HG02763 (cell line): Measurements from ENCODE around the gene GLT1D1.
"Not testable (repeated sequence)": the region's sequence is repeated elsewhere in the genome, so short reads cannot be mapped to it uniquely, and the experiment has no call there.

Experiments used
- ATAC-seq: cut with Tn5 transposase; IDR thresholded peaks from one replicate; pipeline ENCODE4 v1.9.1; 2021; ENCODE audit warnings: mild to moderate bottlenecking, moderate library complexity; ENCODE audit not compliant: unreplicated experiment

The GLT1D1 gene

GRCh38 chr12:128852885-128853599, at the start of gene GLT1D1:
TSS of gene GLT1D1 (plus strand) at chr12:128853478. CDS start at chr12:128853582, 104 bp downstream.
- no peak for ATAC-seq

GRCh38 chr12:128803788-128804187, 49.5 kb upstream of the GLT1D1 start:
- ATAC-seq: no peak

DNA sequence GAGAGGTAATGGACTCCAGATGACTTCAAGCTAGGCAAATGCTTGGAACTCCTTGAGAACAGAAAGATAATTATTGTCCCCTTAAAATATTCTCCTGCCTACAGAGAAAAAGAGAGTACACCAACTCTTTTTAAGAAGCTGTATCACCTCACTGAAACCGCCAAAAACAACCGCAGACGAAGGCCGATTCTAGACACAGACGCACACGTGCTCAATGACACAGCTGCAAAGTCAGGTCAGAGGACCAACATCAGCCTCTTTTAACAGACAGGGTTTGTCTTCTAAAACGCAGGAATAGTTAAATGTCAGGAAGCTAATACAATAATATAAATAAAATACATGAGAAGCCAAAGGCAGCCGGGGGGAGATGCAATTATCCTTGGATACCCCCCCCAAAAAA, 48.5 kb upstream of the GLT1D1 start:
- no peak for ATAC-seq

DNA sequence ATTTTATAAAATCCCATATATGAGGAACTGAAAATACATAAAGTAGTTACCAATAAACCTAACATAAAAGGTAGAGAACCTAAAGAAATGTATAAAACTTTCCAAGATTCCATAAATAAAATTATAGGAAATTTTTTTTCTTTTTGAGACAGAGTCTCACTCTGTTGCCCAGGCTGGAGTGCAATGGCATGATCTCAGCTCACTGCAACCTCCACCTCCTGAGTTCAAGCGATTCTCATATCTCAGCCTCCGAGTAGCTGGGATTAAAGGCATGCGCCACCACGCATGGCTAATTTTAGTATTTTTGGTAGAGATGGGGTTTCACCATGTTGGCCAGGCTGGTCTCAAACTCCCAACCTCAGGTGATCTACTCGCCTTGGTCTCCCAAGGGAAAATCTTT, 47.9 kb upstream of the GLT1D1 start:
- not testable (repeated sequence) for ATAC-seq

DNA sequence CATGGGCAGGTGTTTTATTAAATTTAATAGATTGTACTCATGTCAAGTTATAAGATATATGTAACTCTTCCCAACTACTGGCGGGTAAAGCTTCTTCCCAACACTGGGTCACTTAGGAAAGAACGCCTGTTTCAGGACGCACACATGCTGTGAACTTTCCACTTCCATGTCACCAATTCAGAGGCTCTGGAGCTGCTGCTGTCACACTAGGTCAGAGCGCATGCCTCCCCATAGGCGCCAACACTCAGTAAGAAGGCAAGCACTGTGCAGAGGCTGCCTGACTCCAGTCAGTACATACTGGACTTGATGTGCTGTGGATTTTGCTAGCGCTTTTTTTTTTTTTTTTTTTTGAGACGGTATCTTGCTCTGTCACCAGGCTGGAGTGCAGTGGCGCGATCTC, 46.7 kb upstream of the GLT1D1 start:
- ATAC-seq: no peak

DNA sequence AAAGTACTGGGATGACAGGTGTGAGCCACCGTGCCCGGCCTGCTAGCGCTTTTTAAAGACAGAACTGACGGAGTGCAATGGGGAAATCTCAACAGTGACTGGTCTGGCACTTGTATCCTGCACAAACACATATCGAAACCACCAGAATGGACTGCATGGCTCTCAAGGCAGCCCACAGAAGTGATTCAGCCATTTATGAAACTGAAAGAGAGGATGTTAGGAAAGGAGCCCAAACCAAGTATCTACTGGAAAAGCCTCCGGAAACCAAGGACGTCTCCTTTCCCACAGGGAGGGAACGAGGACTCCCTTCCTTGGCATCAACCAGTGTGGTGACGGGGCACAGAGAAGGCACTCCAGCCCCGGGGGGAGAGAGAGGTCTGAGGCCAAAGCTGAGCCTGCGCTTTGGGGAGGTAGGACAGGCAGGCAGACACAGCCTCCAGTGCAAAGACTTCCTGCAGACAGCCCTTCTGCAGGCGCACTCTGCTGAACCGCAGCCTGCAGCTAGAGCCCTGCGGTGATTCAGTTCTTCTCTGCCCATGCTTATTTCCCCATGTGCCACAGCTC, 46.0 kb upstream of the GLT1D1 start:
- no peak for ATAC-seq

GRCh38 chr12:128808651-128809050, 44.6 kb upstream of the GLT1D1 start:
- ATAC-seq: no peak

GRCh38 chr12:128810182-128811127, 42.8 kb upstream of the GLT1D1 start:
- peak; percentile 76 for ATAC-seq

GRCh38 chr12:128811806-128812205, 41.5 kb upstream of the GLT1D1 start:
- ATAC-seq: no peak

DNA sequence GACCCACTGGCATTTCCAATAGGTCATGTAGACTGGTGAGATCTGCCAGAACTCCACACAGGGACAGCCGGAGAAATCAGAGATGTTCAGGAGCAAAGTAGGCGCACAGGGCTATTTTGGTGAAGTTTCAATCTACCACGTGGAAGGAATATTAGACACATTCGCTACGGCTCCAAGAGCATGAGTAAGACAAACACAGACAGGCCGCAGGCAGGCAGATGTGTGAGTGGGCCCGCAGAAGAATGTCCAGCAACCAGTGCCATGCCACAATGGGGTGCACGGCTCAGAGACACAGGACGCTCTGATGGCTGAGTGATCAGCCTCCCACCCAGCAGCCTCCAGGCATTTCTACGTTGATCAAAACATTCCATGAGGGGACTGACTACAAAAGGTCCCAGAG, 39.9 kb upstream of the GLT1D1 start:
- ATAC-seq: no peak

- ATAC-seq: no peak
Measured at GRCh38 chr12:128813883-128814282, 39.4 kb upstream of the GLT1D1 start.

- ATAC-seq: no peak
Measured at GRCh38 chr12:128814411-128815261, 38.6 kb upstream of the GLT1D1 start.

GRCh38 chr12:128815779-128816642, 37.3 kb upstream of the GLT1D1 start:
- ATAC-seq: no peak

- no peak for ATAC-seq
Measured at GRCh38 chr12:128816643-128816920, 36.7 kb upstream of the GLT1D1 start.

DNA sequence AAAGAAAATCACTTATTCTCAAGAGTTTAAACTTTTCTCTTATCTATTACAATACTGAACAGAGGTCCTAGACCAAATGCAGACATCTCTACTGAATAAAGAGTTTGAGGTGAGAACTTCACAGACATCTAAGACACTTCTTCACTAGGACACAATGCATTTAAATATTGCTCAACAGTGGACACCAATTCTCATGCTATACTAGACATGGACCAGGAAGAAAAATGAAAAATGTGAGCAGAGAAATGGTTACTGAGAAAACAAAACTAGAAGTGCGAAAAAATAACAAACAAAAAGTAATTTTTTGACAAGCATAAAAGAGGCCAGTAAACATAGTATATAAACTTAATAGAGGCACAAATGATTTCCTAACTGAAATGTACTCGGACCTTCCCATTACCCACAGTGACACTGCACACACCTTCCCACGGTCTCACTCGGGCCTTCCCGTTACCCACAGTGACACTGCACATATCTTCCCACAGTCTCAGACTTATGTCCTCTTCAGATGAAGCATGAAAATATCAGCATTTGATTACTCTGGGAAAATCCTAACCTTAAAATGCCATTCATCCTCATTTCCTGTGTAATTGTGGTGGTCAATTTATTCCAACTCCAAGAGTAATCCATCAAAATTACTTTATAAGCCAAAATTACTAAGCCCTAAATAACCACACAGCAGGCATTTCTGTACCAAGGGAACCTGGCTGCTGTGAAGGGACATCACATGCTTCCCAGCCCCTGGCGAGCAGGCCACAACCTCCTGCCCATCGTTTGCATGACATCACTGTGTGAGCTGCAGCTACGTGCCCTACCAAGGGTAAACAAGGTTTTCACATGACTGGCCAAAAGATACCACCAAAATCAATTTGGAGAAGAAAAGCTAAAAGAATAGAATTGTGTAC, 35.9 kb upstream of the GLT1D1 start:
- ATAC-seq: peak; percentile 38

GRCh38 chr12:128818065-128819022, 34.9 kb upstream of the GLT1D1 start:
- ATAC-seq: peak; percentile 28

GRCh38 chr12:128819293-128820144, 33.8 kb upstream of the GLT1D1 start:
- ATAC-seq: no peak
